Measurements from ENCODE around the gene ACOXL.

ACOXL gene

DNA sequence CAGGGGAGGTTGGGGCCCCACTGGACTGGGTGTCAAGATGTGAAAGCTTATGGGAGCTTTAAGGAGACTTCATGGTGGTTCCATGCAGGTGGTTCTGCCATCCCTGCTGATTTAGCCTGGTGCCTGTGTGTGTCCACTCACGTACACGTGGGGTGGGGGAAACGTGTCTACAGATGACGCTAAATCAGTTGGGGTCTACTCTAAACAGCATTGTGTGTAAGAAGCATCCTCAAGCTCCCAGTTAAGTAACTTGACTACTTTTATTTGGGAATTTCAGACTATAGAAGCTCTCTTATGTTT is 435.4 kb downstream of the ACOXL start:
- Histone ChIP-seq H3K4me2 (ENCODE audit: low read length) (peak overlapping the region; percentile 25), H3K9ac (ENCODE audit: low read length) (peak overlapping the region; percentile 24; the same call in 1 of the 2 replicates), H3K9me2 (ENCODE audit: low read depth, low read length) (no peaks in the 10 kb centered on the region), H3K79me2 (ENCODE audit: insufficient read depth, low read length) (no peaks in the 10 kb centered on the region), H4K20me1 (ENCODE audit: insufficient read depth, low read length) (no peaks in the 10 kb centered on the region), H3K4me1 (ENCODE audit: insufficient read depth, low read length, severe bottlenecking) (peaks cover 96% of the 10 kb centered on the region), H2AFZ (ENCODE audit: low read length) (no peak overlapping the region), H3K27ac (ENCODE audit: low read depth, low read length, poor library complexity, severe bottlenecking) (peak overlapping the region; percentile 93), H3K36me3 (ENCODE audit: insufficient read depth, low read length) (peaks cover 50% of the 10 kb centered on the region), H3F3A (ENCODE audit: insufficient read depth, low read length) (peaks cover 19% of the 10 kb centered on the region), H3K4me3 (ENCODE audit: low read depth, low read length, poor library complexity, severe bottlenecking) (no peak overlapping the region), H3K9me3 (ENCODE audit: low read length) (no peaks in the 10 kb centered on the region), H3K27me3 (ENCODE audit: insufficient read depth, low read length) (no peaks in the 10 kb centered on the region)
- TF ChIP-seq EZH2 (IDR thresholded peaks at IDR 0.05; ENCODE audit: borderline replicate concordance, low read length): no peak
- TF ChIP-seq, protein P1, sequence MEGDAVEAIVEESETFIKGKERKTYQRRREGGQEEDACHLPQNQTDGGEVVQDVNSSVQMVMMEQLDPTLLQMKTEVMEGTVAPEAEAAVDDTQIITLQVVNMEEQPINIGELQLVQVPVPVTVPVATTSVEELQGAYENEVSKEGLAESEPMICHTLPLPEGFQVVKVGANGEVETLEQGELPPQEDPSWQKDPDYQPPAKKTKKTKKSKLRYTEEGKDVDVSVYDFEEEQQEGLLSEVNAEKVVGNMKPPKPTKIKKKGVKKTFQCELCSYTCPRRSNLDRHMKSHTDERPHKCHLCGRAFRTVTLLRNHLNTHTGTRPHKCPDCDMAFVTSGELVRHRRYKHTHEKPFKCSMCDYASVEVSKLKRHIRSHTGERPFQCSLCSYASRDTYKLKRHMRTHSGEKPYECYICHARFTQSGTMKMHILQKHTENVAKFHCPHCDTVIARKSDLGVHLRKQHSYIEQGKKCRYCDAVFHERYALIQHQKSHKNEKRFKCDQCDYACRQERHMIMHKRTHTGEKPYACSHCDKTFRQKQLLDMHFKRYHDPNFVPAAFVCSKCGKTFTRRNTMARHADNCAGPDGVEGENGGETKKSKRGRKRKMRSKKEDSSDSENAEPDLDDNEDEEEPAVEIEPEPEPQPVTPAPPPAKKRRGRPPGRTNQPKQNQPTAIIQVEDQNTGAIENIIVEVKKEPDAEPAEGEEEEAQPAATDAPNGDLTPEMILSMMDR (IDR thresholded peaks at IDR 0.05; ENCODE audit: low read length): no peak
